GM23248 (cell line): ENCODE data around the gene VWA1.

Experiments
- EZH2 ChIP-seq: fragments of 200-600 bp; sonication (generic); IDR thresholded peaks from 2 replicates; pipeline ENCODE4 v1.6.1; 2018; ENCODE audit warnings: antibody characterized with exemption, mild to moderate bottlenecking; ENCODE audit not compliant: insufficient read depth, poor library complexity, severe bottlenecking
- EZH2phosphoT487 ChIP-seq: fragments of 200-600 bp; sonication (generic); IDR thresholded peaks from 2 replicates; pipeline ENCODE4 v1.6.1; 2018; ENCODE audit warnings: antibody characterized with exemption, moderate library complexity, mild to moderate bottlenecking, low read depth; ENCODE audit not compliant: insufficient read depth

- no peak for TF ChIP-seq EZH2
- no peak for TF ChIP-seq EZH2phosphoT487
Measured at GRCh38 chr1:1436630-1437032, 1.1 kb downstream of the VWA1 start.
